Testis (tissue), 3 donors: ENCODE results near the gene PAPPA. TPM values are rescaled to one million over a fixed set of nuclear protein-coding genes. Genes with fewer than 3 reads are reported as not detected.

ENCODE experiments used
- DNase-seq: peaks from one replicate; pipeline ENCODE4 v3.0.0-alpha.2; 2019
- H3K27ac ChIP-seq, 2 donors: fragments of 200-600 bp; sonication (generic); one replicate each; pipeline ENCODE4 v1.5.1; 2019
- H3K27me3 ChIP-seq: fragments of 200-600 bp; sonication (generic); one replicate; pipeline ENCODE4 v1.5.1; 2019
- H3K36me3 ChIP-seq: fragments of 200-600 bp; sonication (generic); one replicate; pipeline ENCODE4 v1.5.1; 2017; ENCODE audit warnings: low read depth; ENCODE audit errors: missing control alignments
- H3K4me1 ChIP-seq: fragments of 200-600 bp; sonication (generic); one replicate; pipeline ENCODE4 v1.5.1; 2019
- H3K4me3 ChIP-seq, 2 donors: fragments of 200-600 bp; sonication (generic); one replicate each; pipeline ENCODE4 v1.5.1; 2017 to 2019
- H3K9me3 ChIP-seq: fragments of 200-600 bp; sonication (generic); one replicate; pipeline ENCODE4 v1.5.1; 2017
- POLR2A ChIP-seq: fragments of 450-650 bp; IDR thresholded peaks from one replicate; pipeline ENCODE4 v1.6.1; 2017; ENCODE audit warnings: antibody characterized with exemption, mild to moderate bottlenecking, moderate library complexity
- WGBS, 2 donors: methylation state at CpG; one replicate each; pipeline ENCODE4 v1.1.5; 2018; 5-methylcytosine and 5-hydroxymethylcytosine counted together
- intact Hi-C: fragments of 100-400 bp; cut with DNase I; formaldehyde crosslinking; loops from one replicate; pipeline ENCODE4 v1.15.1; 2023; ENCODE audit warnings: low total_unique reads
- polyA plus RNA-seq: library from polyadenylated mRNA; stranded (reverse); fragments of 350-450 nt; fragmentation: Illumina TruSeq; extraction: RNeasy Lipid Tissue Mini Kit (QIAGEN cat#74804); gene quantifications from one replicate; pipeline ENCODE4 v1.2.3, GENCODE V29; 2014; ENCODE audit warnings: low read depth, low replicate concordance; ENCODE audit not compliant: insufficient read depth
- total RNA-seq, 2 donors: library from RNA; depleted of rRNA; stranded (reverse); fragments of >200 nt; gene quantifications; one replicate each; pipeline ENCODE4 v1.2.3, GENCODE V29; 2016
- TF ChIP-seq, protein P1 (sequence below), 3 experiments: fragments of 450-650 bp in 2 of 3; fragments of 200-600 bp in 1 of 3; sonication (generic) in 1 of 3; IDR thresholded peaks; one replicate each; pipeline ENCODE4 v1.5.1; 2016 to 2019; ENCODE audit warnings: antibody characterized with exemption in 3 of 3, mild to moderate bottlenecking in 2 of 3, moderate library complexity in 1 of 3

The PAPPA gene
- total and polyA plus RNA-seq, 3 donors from 2014 or later: 1.9 to 5.1 (median 4.1) TPM

DNA sequence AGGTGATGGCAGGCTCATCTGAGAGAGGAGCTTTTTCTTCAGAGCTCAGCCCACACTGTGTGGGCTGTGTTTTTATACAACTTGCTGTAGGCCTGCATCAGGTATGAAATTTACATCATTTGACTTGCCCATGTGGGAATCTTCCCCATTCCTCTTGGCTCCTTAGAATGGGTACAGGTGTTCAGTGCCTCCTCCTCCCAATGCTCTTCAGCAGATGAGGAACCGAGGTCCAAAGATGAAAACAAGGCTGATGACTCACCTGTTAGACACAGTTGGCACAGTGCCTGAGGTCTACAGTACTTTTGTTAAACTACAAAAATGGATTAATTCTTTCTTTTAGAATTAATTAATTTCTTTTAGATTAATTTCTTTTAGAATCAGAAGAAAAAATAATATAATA, 20.8 kb downstream of the PAPPA start:
- H3K9me3 ChIP-seq: no peaks in the 10 kb centered on the region
- DNase-seq: no peak
- WGBS, 2 donors: 77 to 79% methylated on average over 1 of the region's 1 CpG
- H3K4me1 ChIP-seq: no peaks in the 10 kb centered on the region
- no peak overlapping the region for H3K27ac ChIP-seq
- no peaks in the 10 kb centered on the region for H3K27me3 ChIP-seq
- no peaks in the 10 kb centered on the region for H3K36me3 ChIP-seq
- intact Hi-C loops: no loop called here
- TF ChIP-seq POLR2A: no peak
- TF ChIP-seq, protein P1, sequence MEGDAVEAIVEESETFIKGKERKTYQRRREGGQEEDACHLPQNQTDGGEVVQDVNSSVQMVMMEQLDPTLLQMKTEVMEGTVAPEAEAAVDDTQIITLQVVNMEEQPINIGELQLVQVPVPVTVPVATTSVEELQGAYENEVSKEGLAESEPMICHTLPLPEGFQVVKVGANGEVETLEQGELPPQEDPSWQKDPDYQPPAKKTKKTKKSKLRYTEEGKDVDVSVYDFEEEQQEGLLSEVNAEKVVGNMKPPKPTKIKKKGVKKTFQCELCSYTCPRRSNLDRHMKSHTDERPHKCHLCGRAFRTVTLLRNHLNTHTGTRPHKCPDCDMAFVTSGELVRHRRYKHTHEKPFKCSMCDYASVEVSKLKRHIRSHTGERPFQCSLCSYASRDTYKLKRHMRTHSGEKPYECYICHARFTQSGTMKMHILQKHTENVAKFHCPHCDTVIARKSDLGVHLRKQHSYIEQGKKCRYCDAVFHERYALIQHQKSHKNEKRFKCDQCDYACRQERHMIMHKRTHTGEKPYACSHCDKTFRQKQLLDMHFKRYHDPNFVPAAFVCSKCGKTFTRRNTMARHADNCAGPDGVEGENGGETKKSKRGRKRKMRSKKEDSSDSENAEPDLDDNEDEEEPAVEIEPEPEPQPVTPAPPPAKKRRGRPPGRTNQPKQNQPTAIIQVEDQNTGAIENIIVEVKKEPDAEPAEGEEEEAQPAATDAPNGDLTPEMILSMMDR (IDR thresholded peaks at IDR 0.05): no peak
- no peak overlapping the region for H3K4me3 ChIP-seq

DNA sequence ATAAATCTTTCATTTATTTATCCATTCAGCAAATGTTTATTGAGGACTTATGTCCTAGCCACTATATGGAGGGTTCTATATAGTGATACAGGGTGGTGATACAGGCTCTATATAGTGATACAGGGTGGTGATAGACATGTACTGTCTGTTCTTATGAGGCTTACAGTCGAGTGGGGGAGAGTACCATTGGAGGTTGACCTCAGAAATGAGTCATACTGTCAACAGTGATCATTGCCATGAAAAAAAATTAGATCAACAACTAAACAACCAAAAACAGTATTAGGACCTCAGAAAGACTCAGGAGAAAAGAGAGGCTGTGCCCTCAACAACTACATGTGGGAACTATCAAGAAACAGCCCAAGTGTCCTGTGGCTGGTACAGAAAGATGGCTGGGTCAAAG, 22.0 kb downstream of the PAPPA start:
- Histone ChIP-seq H3K4me3 (no peak overlapping the region), H3K27me3 (no peaks in the 10 kb centered on the region), H3K9me3 (no peaks in the 10 kb centered on the region), H3K27ac (no peak overlapping the region), H3K4me1 (no peaks in the 10 kb centered on the region), H3K36me3 (no peaks in the 10 kb centered on the region)
- TF ChIP-seq, protein P1 (IDR thresholded peaks at IDR 0.05): no peak
- TF ChIP-seq POLR2A: no peak
- 79 to 88% methylated on average over 1 of the region's 1 CpG for WGBS, 2 donors
- no peak for DNase-seq
- intact Hi-C loops: no loop called here

DNA sequence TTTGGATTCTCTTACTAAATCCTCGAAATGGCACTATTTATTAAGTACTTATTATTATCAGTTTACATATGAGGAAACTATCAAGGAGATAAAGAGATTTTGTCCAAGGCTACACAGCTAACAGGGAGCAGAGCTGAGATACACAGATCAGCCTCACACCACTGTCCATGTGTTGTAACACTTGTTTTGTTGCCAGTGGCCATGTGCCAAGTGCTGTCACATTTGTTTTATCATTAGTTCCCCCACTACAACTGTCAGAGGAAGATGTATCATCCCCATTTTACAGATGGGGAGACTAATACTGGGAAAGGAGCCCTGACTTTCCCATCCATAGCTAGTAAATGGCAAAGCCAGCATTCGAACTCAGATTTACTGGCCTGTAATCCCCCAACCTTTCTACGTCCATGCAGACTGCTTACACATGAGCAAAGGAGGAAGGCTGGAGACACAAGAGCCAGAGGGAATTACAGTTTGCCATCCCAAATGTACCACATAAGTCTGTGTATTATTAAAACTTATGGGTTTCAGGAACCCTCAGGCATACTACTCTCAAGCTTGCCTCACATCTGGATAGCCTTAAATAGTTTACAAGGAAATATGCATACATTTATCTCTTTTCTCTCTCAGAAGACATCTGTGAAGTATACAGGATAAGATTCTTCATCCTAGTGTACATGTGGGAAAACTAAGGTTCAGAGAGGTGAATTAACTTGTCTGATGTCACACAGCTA, 25.1 kb downstream of the PAPPA start:
- Histone ChIP-seq H3K4me3 (no peak overlapping the region), H3K27ac (no peak overlapping the region), H3K27me3 (no peaks in the 10 kb centered on the region), H3K36me3 (no peaks in the 10 kb centered on the region), H3K9me3 (no peaks in the 10 kb centered on the region), H3K4me1 (no peaks in the 10 kb centered on the region)
- 85 to 86% methylated on average over 3 of the region's 3 CpGs for WGBS, 2 donors
- no peak for TF ChIP-seq POLR2A
- TF ChIP-seq, protein P1 (IDR thresholded peaks at IDR 0.05): no peak
- intact Hi-C loops: no loop called here
- DNase-seq: no peak

DNA sequence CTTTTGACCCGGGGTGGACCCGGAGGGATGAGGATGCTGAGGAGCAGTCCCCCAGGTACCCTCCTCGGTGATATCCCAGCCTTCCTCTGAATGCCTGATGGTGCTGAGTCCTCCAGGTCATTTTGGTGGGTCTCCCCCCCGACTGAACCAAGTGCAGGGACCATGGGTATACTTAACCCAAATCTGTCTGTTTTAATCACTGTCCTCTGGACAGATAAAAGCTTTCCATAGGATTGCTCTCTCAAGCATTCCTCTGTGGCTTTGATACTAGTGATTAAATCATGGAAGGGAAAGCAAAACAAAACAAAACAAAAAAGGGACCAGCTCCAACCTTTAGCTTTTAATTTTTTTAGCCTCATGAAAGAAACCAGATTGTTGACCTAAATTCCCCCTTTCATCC, 26.0 kb downstream of the PAPPA start:
- TF ChIP-seq POLR2A: no peak
- TF ChIP-seq, protein P1 (IDR thresholded peaks at IDR 0.05): no peak
- intact Hi-C loops: no loop called here
- H3K9me3 ChIP-seq: no peaks in the 10 kb centered on the region
- H3K27me3 ChIP-seq: no peaks in the 10 kb centered on the region
- no peak overlapping the region for H3K27ac ChIP-seq
- 83 to 87% methylated on average over 4 of the region's 4 CpGs for WGBS, 2 donors
- H3K4me1 ChIP-seq: no peaks in the 10 kb centered on the region
- H3K4me3 ChIP-seq: no peak overlapping the region
- no peaks in the 10 kb centered on the region for H3K36me3 ChIP-seq
- no peak for DNase-seq
